GM12878 (cell line): ENCODE measurements around the gene MOGAT3. TPM values are rescaled to one million over a fixed set of nuclear protein-coding genes. Genes with fewer than 3 reads are reported as not detected.

Source experiments
- BRCA1 ChIP-seq: IDR thresholded peaks from 2 replicates; pipeline ENCODE4 v1.6.1; 2011; ENCODE audit warnings: low read depth, low read length, improper control_type of control experiment
- CBFB ChIP-seq: IDR thresholded peaks from 2 replicates; pipeline ENCODE4 v1.6.1; 2016; ENCODE audit warnings: antibody characterized with exemption, low read depth
- KLF5 ChIP-seq: fragments of 450-650 bp; IDR thresholded peaks from 2 replicates; pipeline ENCODE4 v1.6.1; 2014; ENCODE audit warnings: mild to moderate bottlenecking; ENCODE audit not compliant: partially characterized antibody
- RCOR1 ChIP-seq: conservative IDR thresholded peaks from 2 replicates; pipeline ENCODE4 v1.6.1; 2012; ENCODE audit warnings: low read depth, low read length, improper control_type of control experiment
- TAF1 ChIP-seq: IDR thresholded peaks from 2 replicates; pipeline ENCODE4 v1.6.1; 2011; ENCODE audit warnings: mild to moderate bottlenecking, low read depth, low read length, borderline replicate concordance
- ZNF384 ChIP-seq: IDR thresholded peaks from 2 replicates; pipeline ENCODE4 v1.6.1; 2012; ENCODE audit warnings: low read depth, mild to moderate bottlenecking, low read length, improper control_type of control experiment, borderline replicate concordance
- polyA plus RNA-seq, 11 experiments: library from polyadenylated mRNA; depleted of rRNA in 4 of 11; unstranded in 6 of 11; stranded (reverse) in 5 of 11; fragments of >200 nt; fragmentation: Nextera tagmentation in 4 of 11; fragmentation: Illumina TruSeq in 1 of 11; extraction: Ambion mirVana in 4 of 11; extraction: Trizol in 1 of 11; gene quantifications; 1 replicate in 1 of 11; 2 replicates in 10 of 11; pipeline versions ENCODE4 v1.2.1 to v1.2.3, GENCODE V29; 2011 to 2016; ENCODE audit warnings: inconsistent platforms in 2 of 11, missing spikeins in 2 of 11, low read depth in 1 of 11
- total RNA-seq, 4 experiments: library from RNA; depleted of rRNA in 3 of 4; stranded (reverse); fragments of >200 nt in 3 of 4; fragmentation: Illumina TruSeq in 1 of 4; extraction: Trizol in 1 of 4; gene quantifications; 2 replicates each; pipeline versions ENCODE4 v1.2.1 to v1.2.3, GENCODE V29; 2013 to 2021
- TF ChIP-seq, protein P1 (sequence below): fragments of 450-650 bp; IDR thresholded peaks from 2 replicates; pipeline ENCODE4 v1.6.1; 2016; ENCODE audit warnings: mild to moderate bottlenecking
- TF ChIP-seq, protein P2 (sequence below): fragments of 450-650 bp; IDR thresholded peaks from 2 replicates; pipeline ENCODE4 v1.6.1; 2017; ENCODE audit warnings: mild to moderate bottlenecking, moderate library complexity
- TF ChIP-seq, protein P3 (sequence below): IDR thresholded peaks from 2 replicates; pipeline ENCODE4 v1.6.1; 2012; ENCODE audit warnings: low read length, inconsistent platforms

MOGAT3 gene
- total and polyA plus RNA-seq, 10 of the 15 experiments (the other 5 are each of a cell fraction or from before 2014, with no cell fraction given): 0.11 TPM; not detected in 9

DNA sequence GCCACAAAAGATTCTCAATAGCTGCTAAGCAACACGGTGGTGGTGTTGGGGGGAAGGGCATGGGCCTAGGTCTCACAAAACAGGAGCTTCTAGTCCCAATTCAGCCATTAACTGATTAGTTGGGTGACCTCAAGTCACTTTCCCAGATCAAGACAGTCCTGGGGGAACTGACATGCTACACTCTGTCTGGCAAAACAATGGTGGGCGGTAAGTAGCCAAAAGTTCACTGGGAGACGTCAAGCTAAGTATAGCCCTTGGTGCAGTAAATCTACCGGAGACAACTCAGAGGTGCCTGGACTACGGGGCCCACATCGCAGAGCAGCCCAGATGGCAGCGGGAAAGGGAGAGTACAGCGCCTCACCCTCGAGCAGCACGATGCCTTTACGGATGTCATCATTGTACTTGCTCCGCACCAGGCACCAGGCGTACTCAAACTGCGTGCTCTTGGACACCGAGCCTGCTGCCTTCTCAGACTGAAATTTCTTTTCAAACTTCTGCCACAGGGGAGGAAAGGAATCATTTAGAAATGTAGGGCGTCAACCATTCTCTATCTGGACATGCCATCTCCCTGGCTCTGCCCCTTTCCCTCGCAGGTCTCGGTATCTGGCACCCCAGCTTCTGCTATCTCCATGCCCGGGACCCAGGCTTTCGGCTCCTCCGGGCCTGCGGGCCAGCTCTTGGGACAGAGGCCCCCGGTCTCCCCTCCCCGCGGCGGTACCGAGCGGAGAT, 43.0 kb upstream of the MOGAT3 start (continued):
- TF ChIP-seq CBFB (no peak), BRCA1 (no peak), ZNF384 (no peak), KLF5 (no peak), RCOR1 (no peak), TAF1 (no peak)
- TF ChIP-seq, protein P1, sequence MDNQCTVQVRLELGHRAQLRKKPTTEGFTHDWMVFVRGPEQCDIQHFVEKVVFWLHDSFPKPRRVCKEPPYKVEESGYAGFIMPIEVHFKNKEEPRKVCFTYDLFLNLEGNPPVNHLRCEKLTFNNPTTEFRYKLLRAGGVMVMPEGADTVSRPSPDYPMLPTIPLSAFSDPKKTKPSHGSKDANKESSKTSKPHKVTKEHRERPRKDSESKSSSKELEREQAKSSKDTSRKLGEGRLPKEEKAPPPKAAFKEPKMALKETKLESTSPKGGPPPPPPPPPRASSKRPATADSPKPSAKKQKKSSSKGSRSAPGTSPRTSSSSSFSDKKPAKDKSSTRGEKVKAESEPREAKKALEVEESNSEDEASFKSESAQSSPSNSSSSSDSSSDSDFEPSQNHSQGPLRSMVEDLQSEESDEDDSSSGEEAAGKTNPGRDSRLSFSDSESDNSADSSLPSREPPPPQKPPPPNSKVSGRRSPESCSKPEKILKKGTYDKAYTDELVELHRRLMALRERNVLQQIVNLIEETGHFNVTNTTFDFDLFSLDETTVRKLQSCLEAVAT: peak; percentile 60; the same call in 1 of the 2 replicates
- TF ChIP-seq, protein P2, sequence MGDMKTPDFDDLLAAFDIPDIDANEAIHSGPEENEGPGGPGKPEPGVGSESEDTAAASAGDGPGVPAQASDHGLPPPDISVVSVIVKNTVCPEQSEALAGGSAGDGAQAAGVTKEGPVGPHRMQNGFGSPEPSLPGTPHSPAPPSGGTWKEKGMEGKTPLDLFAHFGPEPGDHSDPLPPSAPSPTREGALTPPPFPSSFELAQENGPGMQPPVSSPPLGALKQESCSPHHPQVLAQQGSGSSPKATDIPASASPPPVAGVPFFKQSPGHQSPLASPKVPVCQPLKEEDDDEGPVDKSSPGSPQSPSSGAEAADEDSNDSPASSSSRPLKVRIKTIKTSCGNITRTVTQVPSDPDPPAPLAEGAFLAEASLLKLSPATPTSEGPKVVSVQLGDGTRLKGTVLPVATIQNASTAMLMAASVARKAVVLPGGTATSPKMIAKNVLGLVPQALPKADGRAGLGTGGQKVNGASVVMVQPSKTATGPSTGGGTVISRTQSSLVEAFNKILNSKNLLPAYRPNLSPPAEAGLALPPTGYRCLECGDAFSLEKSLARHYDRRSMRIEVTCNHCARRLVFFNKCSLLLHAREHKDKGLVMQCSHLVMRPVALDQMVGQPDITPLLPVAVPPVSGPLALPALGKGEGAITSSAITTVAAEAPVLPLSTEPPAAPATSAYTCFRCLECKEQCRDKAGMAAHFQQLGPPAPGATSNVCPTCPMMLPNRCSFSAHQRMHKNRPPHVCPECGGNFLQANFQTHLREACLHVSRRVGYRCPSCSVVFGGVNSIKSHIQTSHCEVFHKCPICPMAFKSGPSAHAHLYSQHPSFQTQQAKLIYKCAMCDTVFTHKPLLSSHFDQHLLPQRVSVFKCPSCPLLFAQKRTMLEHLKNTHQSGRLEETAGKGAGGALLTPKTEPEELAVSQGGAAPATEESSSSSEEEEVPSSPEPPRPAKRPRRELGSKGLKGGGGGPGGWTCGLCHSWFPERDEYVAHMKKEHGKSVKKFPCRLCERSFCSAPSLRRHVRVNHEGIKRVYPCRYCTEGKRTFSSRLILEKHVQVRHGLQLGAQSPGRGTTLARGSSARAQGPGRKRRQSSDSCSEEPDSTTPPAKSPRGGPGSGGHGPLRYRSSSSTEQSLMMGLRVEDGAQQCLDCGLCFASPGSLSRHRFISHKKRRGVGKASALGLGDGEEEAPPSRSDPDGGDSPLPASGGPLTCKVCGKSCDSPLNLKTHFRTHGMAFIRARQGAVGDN: no peak
- TF ChIP-seq, protein P3, sequence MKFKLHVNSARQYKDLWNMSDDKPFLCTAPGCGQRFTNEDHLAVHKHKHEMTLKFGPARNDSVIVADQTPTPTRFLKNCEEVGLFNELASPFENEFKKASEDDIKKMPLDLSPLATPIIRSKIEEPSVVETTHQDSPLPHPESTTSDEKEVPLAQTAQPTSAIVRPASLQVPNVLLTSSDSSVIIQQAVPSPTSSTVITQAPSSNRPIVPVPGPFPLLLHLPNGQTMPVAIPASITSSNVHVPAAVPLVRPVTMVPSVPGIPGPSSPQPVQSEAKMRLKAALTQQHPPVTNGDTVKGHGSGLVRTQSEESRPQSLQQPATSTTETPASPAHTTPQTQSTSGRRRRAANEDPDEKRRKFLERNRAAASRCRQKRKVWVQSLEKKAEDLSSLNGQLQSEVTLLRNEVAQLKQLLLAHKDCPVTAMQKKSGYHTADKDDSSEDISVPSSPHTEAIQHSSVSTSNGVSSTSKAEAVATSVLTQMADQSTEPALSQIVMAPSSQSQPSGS: no peak
